Stimulated activated CD8-positive, alpha-beta memory T cell treated with anti-CD3 and anti-CD28 coated beads, Interleukin-4, amount 100 ng/mL, for 48 hours (primary cell): ENCODE results near the gene C2CD4C.
"Not testable (repeated sequence)": the region's sequence is repeated elsewhere in the genome, so short reads cannot be mapped to it uniquely, and the experiment has no call there.

Source experiments
- DNase-seq: peaks from one replicate; pipeline ENCODE4 v3.0.0-alpha.2; 2020

Gene C2CD4C

DNA sequence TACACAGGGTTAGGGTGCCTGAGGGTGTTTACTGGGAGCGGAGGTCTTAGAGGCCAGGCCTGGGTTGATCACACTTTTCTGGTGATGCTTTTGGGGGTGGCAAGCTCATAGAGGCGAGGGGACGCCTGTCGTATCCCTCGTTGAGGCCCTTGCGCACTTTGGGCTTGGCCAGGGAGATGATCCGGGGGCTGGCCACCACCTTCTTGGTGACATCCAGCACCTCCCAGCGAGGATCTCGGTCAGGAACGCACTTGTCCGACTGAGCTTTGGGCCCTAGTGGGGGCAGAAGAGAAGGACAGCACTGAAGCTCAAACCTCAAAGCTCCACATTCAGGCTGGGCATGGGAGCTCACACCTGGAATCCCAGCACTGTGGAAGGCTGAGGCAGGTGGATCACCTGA, 46.8 kb downstream of the C2CD4C start:
- DNase-seq = no peak

DNA sequence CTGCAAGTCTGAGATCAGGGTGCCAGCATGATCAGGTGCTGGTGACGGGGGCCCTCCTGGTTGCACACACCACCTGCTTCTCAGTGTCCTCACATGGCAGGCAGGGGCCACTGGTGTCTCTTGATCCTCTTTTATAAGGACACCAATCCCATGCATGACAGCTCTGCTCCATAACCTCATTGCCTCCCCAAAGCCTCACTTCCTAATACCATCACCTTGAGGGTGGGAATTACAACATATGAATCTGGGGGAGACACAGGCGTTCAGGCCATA, 49.4 kb downstream of the C2CD4C start:
- no peak for DNase-seq

DNA sequence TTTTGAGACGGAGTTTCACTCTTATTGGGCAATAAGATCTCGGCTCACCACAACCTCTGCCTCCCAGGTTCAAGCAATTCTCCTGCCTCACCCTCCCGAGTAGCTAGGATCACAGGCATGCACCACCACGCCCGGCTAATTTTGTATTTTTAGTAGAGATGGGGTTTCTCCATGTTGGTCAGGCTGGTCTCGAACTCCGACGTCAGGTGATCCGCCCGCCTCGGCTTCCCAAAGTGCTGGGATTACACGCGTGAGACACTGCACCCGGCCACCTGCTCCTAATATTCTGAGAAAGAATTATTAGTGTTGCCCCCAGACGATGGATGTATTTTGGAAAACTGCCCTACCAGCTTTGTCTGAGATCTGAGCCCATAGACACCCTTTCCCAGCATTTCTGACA, 53.4 kb downstream of the C2CD4C start:
- DNase-seq = not testable (repeated sequence)
